Cardiac fibroblast (primary cell): ENCODE results near the gene SFN.
A peak's percentile ranks its signal among the peaks of the same experiment; 100 is the strongest.

Experiments
- DNase-seq, 2 donors: peaks; one replicate each; pipeline versions ENCODE4 v3.0.0 to v3.0.0-alpha.2; 2010; ENCODE audit warnings: low read depth in 2 of 2
- H3K4me3 ChIP-seq, 2 donors: replicated peaks in 1 of 2; 1 replicate in 1 of 2; 2 replicates in 1 of 2; pipeline ENCODE4 v1.5.1; 2011; ENCODE audit warnings: low read depth in 2 of 2, low read length in 2 of 2, mild to moderate bottlenecking in 2 of 2, moderate library complexity in 1 of 2
- TF ChIP-seq, protein P1 (sequence below): IDR thresholded peaks from one replicate; pipeline ENCODE4 v1.5.1; 2011; ENCODE audit warnings: low read depth, mild to moderate bottlenecking, low read length, inconsistent platforms

SFN gene

DNA sequence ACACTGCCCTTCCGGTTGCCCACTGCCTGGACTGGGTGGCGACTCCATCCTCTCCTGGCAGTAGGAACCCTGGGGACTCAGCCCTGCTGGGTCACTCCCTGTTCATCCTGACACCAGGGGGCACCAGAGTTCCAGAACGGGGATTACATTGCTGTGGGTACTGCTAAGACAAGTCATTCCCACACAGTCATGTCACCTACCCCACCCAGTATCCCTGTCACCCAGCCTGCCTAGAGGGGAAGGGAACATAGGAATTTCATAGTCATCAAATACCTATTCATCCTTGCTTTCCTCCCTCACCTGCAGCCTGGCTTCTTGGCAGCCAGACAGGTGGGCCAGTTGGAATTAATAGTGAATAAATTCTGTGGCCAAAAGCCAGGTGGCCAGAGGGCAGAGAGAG lies 9.8 kb upstream of the SFN start:
- H3K4me3 ChIP-seq, result no peak overlapping the region
- peak; percentile 81 to 88 for DNase-seq
- TF ChIP-seq, protein P1, sequence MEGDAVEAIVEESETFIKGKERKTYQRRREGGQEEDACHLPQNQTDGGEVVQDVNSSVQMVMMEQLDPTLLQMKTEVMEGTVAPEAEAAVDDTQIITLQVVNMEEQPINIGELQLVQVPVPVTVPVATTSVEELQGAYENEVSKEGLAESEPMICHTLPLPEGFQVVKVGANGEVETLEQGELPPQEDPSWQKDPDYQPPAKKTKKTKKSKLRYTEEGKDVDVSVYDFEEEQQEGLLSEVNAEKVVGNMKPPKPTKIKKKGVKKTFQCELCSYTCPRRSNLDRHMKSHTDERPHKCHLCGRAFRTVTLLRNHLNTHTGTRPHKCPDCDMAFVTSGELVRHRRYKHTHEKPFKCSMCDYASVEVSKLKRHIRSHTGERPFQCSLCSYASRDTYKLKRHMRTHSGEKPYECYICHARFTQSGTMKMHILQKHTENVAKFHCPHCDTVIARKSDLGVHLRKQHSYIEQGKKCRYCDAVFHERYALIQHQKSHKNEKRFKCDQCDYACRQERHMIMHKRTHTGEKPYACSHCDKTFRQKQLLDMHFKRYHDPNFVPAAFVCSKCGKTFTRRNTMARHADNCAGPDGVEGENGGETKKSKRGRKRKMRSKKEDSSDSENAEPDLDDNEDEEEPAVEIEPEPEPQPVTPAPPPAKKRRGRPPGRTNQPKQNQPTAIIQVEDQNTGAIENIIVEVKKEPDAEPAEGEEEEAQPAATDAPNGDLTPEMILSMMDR, result peak; percentile 92

DNA sequence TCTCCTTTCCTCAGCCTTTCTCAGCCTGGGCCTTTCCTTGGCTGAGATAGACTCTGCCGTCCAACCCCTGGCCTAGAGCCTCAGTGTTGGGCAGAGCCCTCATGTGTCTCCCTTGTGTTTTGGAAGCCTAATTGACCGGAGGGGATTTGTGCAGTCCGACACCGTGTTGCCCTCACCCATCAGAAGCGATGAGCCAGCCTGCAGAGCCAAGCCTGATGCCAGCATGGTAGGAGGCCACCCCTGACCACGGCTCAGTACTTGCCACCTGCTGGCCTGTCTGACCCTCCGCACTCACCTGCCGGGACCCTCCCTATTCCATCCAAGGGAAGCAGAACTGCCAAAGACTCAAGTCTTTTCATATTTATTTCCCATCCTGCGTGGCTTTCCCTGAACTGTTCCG lies 9.3 kb upstream of the SFN start:
- DNase-seq, result no peak
- no peak overlapping the region for H3K4me3 ChIP-seq
- TF ChIP-seq, protein P1, result no peak

DNA sequence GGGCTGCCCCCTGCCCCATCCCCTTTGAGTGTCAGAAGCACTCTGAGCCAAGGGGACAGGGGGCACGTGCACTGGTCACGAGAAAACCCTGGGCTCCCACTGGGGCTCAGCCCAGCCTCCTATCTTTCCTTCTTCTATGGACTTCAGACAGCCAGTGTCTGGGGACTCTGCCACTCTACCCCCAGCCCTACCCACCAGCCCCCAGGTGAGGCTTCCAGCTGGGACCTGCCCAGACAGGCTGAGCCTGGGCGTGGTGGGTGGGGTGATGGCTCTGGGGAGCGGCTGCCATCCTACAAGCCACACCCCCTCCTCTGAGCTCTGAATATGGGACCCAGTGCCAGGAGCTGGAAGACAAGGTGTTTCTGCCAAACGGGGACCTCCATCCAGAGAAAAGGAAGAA lies 8.0 kb upstream of the SFN start:
- DNase-seq, result no peak
- TF ChIP-seq, protein P1, result no peak
- H3K4me3 ChIP-seq, result no peak overlapping the region

- H3K4me3 ChIP-seq, result no peak overlapping the region
- DNase-seq, result no peak
Measured at GRCh38 chr1:26855636-26856035, 7.3 kb upstream of the SFN start.

GRCh38 chr1:26856181-26856580 lies 6.8 kb upstream of the SFN start:
- H3K4me3 ChIP-seq, result no peak overlapping the region
- TF ChIP-seq, protein P1, result no peak
- DNase-seq, result no peak

More at GRCh38 chr1:26855636-26856035, 7.3 kb upstream of the SFN start:
- TF ChIP-seq, protein P1, result no peak

DNA sequence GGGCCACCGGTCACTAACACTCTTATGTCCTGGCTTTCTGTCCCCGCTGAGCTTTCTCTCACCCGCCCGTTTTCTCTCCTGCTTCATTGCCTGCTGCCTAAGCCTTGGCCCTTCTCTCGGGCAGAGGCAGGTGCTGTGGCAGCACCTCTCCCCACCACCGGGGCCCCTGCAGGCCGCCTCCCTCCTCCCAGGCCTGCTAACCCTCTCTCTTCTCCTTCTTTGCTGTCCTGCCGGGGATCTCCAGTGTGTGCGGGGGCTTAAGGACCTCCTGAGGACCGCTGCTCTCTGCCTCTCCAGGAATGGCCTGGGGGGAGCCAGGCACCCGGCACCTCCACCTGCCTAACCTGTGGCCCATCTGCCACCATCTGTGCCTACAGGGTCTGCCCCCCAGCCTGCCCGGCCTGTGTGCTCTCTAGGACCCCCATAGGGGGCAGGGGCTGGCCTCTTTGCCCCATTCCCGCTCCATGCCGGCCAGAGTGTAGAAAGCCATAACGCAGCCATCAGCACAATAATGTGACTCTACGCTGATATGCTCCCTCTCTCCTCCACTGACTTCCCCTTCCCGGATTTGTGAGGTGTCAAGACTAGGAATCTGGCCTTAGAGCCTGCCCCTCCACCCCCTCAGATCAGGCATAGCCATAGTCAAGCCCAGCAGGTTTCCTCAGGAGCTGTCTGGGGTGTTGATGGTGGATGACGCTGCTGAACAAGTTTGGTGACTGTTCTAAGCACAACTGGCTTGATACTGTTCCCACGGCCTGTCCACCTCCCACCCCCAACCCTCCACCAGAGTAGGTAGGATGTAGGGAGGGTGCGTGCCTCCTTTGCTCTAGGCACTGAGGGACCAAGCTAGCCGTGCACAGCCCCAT lies 6.1 kb upstream of the SFN start:
- TF ChIP-seq, protein P1, result no peak
- no peak overlapping the region for H3K4me3 ChIP-seq
- no peak for DNase-seq
